ENCODE measurements around the gene KCNA2. TPM values are rescaled to one million over a fixed set of nuclear protein-coding genes. Genes with fewer than 3 reads are reported as not detected.

The KCNA2 gene
- total and polyA plus RNA-seq, 2 donors (not counting 1 experiment from before 2014, with no cell fraction given), result 0.39 to 0.59 TPM

DNA sequence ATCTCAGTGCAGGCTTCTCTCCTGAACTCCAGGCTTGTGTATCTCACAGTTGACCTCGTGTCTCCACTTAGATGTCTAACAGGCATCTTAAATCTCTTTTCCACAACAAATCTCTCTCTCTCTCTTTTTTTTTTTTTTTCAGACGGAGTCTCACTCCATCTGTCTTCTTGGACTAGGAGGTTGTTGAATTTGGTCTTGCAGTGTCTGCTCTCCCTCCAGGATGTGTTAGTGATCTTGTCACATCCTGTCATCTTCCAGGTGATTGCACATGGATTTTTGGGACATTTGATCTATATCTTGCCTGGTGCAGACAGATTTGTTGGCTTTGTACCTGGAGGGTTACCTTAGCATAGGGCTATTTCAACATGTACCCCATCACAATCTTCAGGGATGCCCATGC lies 60.7 kb downstream of the KCNA2 start:
- no peaks in the 10 kb centered on the region for H3K36me3 ChIP-seq (replicated peaks in 1 of 2; ENCODE audit: control extremely low read depth in 1 of 2, control insufficient read depth in 1 of 2, extremely low read depth in 1 of 2, insufficient read depth in 2 of 2, low read length in 1 of 2)
- no peak overlapping the region for H3K4me3 Mint-ChIP-seq
- no peaks in the 10 kb centered on the region for H3K9me3 Mint-ChIP-seq (ENCODE audit: insufficient read depth)
- H3K4me3 ChIP-seq (ENCODE audit: control extremely low read depth in 1 of 5, extremely low read depth in 1 of 5, insufficient read depth in 1 of 5, low read depth in 2 of 5, low read length in 4 of 5), result no peak overlapping the region
- intact Hi-C loops (cut with micrococcal nuclease), result no loop called here
- H3K27me3 Mint-ChIP-seq, result peaks cover 56% of the 10 kb centered on the region
- ATAC-seq (ENCODE audit: low read depth) (no peak), DNase-seq (no peak)
- no peaks in the 10 kb centered on the region for H3K4me1 ChIP-seq (ENCODE audit: control insufficient read depth in 2 of 2, insufficient read depth in 2 of 2, low read length in 2 of 2)
- H3K4me2 ChIP-seq (replicated peaks; ENCODE audit: low read depth, low read length, poor library complexity, severe bottlenecking), result no peak overlapping the region
- no peak overlapping the region for H3K27ac Mint-ChIP-seq
- no peak for TF ChIP-seq EZH2 (IDR thresholded peaks at IDR 0.05; ENCODE audit: borderline replicate concordance, insufficient read depth, low read depth, low read length, poor library complexity, severe bottlenecking)
- TF ChIP-seq, protein P1, sequence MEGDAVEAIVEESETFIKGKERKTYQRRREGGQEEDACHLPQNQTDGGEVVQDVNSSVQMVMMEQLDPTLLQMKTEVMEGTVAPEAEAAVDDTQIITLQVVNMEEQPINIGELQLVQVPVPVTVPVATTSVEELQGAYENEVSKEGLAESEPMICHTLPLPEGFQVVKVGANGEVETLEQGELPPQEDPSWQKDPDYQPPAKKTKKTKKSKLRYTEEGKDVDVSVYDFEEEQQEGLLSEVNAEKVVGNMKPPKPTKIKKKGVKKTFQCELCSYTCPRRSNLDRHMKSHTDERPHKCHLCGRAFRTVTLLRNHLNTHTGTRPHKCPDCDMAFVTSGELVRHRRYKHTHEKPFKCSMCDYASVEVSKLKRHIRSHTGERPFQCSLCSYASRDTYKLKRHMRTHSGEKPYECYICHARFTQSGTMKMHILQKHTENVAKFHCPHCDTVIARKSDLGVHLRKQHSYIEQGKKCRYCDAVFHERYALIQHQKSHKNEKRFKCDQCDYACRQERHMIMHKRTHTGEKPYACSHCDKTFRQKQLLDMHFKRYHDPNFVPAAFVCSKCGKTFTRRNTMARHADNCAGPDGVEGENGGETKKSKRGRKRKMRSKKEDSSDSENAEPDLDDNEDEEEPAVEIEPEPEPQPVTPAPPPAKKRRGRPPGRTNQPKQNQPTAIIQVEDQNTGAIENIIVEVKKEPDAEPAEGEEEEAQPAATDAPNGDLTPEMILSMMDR (IDR thresholded peaks at IDR 0.05), result no peak
- no peak overlapping the region for H3K9ac ChIP-seq (ENCODE audit: low read length)
- H3K27me3 ChIP-seq (replicated peaks in 1 of 4; ENCODE audit: control extremely low read depth in 1 of 4, control insufficient read depth in 3 of 4, insufficient read depth in 4 of 4, low read length in 3 of 4), result peaks cover 0 to 9% (median 2%) of the 10 kb centered on the region in 4 experiments
- H3K9me3 ChIP-seq (ENCODE audit: control extremely low read depth in 1 of 3, control insufficient read depth in 2 of 3, insufficient read depth in 1 of 3, low read length in 2 of 3), result no peaks in the 10 kb centered on the region
- no CpG with 5 or more reads among the region's 2 CpGs for WGBS (ENCODE audit: insufficient coverage)
- H3K27ac ChIP-seq (ENCODE audit: low read length in 2 of 2), result no peak overlapping the region
- H3K79me2 ChIP-seq (ENCODE audit: control insufficient read depth, insufficient read depth, low read length), result no peaks in the 10 kb centered on the region
- no peak overlapping the region for H2AFZ ChIP-seq (ENCODE audit: insufficient read depth, low read depth, low read length, poor library complexity, severe bottlenecking)
- no peaks in the 10 kb centered on the region for H3K4me1 Mint-ChIP-seq
- CTCF ChIA-PET, result interaction anchor here (1.1 to 2.0 kb wide), 2 partner anchors 9 to 10 kb away, joined by 4 to 10 read pairs; no protein-coding TSS in a partner anchor
- POLR2A ChIA-PET, result no interaction called here
- no peaks in the 10 kb centered on the region for H4K20me1 ChIP-seq (ENCODE audit: control insufficient read depth, insufficient read depth, low read length, poor library complexity, severe bottlenecking)

DNA sequence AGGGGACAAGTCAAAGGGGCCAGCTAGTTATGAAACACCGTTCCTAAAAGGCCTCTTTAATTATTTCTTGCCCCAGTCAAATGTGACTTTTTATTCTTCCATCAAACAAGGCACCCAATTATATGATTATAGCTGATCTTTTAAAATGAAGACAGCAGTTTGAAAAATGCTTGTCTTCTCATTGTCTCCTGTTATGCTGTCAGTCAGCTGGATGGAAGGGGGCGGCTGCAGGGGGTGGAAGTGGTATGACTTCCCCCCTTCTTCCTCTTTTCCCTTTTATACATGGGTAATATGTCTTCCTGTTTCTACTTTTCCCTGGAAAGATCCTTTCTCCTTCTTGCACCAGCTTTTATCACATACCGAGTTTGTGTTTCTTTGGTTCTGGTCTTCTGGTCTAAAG lies 61.4 kb downstream of the KCNA2 start:
- WGBS (ENCODE audit: insufficient coverage), result 100% methylated on average over 1 of the region's 3 CpGs
- intact Hi-C loops (cut with micrococcal nuclease), result no loop called here
- Histone ChIP-seq H3K4me3 (ENCODE audit: control extremely low read depth in 1 of 5, extremely low read depth in 1 of 5, insufficient read depth in 1 of 5, low read depth in 2 of 5, low read length in 4 of 5) (no peak overlapping the region), H3K4me2 (replicated peaks; ENCODE audit: low read depth, low read length, poor library complexity, severe bottlenecking) (no peak overlapping the region), H4K20me1 (ENCODE audit: control insufficient read depth, insufficient read depth, low read length, poor library complexity, severe bottlenecking) (no peaks in the 10 kb centered on the region), H2AFZ (ENCODE audit: insufficient read depth, low read depth, low read length, poor library complexity, severe bottlenecking) (no peak overlapping the region), H3K9me3 (ENCODE audit: control extremely low read depth in 1 of 3, control insufficient read depth in 2 of 3, insufficient read depth in 1 of 3, low read length in 2 of 3) (no peaks in the 10 kb centered on the region), H3K36me3 (replicated peaks in 1 of 2; ENCODE audit: control extremely low read depth in 1 of 2, control insufficient read depth in 1 of 2, extremely low read depth in 1 of 2, insufficient read depth in 2 of 2, low read length in 1 of 2) (no peaks in the 10 kb centered on the region), H3K27ac (ENCODE audit: low read length in 2 of 2) (no peak overlapping the region), H3K9ac (ENCODE audit: low read length) (no peak overlapping the region), H3K79me2 (ENCODE audit: control insufficient read depth, insufficient read depth, low read length) (no peaks in the 10 kb centered on the region), H3K27me3 (replicated peaks in 1 of 4; ENCODE audit: control extremely low read depth in 1 of 4, control insufficient read depth in 3 of 4, insufficient read depth in 4 of 4, low read length in 3 of 4) (peaks cover 0 to 9% (median 2%) of the 10 kb centered on the region in 4 experiments), H3K4me1 (ENCODE audit: control insufficient read depth in 2 of 2, insufficient read depth in 2 of 2, low read length in 2 of 2) (no peaks in the 10 kb centered on the region)
- ChIA-PET CTCF (interaction anchor here (0.7 to 2.0 kb wide), 3 partner anchors 10 to 18 kb away, joined by 3 to 10 read pairs (median 4); no protein-coding TSS in a partner anchor), POLR2A (no interaction called here)
- H3K27me3 Mint-ChIP-seq, result peaks cover 53% of the 10 kb centered on the region
- H3K4me1 Mint-ChIP-seq, result no peaks in the 10 kb centered on the region
- H3K9me3 Mint-ChIP-seq (ENCODE audit: insufficient read depth), result no peaks in the 10 kb centered on the region
- no peak for DNase-seq
- ATAC-seq (ENCODE audit: low read depth), result no peak
- no peak overlapping the region for H3K4me3 Mint-ChIP-seq
- TF ChIP-seq, protein P1 (IDR thresholded peaks at IDR 0.05), result no peak
- TF ChIP-seq EZH2 (IDR thresholded peaks at IDR 0.05; ENCODE audit: borderline replicate concordance, insufficient read depth, low read depth, low read length, poor library complexity, severe bottlenecking), result no peak
- H3K27ac Mint-ChIP-seq, result no peak overlapping the region

Other genes with a start within 250 kb of the KCNA2 start
- 1.9 and 2.6 TPM in 2 replicates for gene SLC16A4, start 215.3 kb downstream of the KCNA2 start, total RNA-seq
- gene SLC16A4, start 215.3 kb downstream of the KCNA2 start, polyA plus RNA-seq, result 0.39 and 0.42 TPM in 2 replicates
- 145 and 151 TPM in 2 replicates for gene LAMTOR5, start 198.7 kb downstream of the KCNA2 start, total RNA-seq
- 253 and 281 TPM in 2 replicates for gene LAMTOR5, start 198.7 kb downstream of the KCNA2 start, polyA plus RNA-seq
- not detected in 2 replicates for gene PROK1, start 155.2 kb downstream of the KCNA2 start, total RNA-seq
- gene PROK1, start 155.2 kb downstream of the KCNA2 start, polyA plus RNA-seq, result 0.25 TPM in 1 of 2 replicates, not detected in the other
- not detected in 2 replicates for gene KCNA10, start 87.2 kb downstream of the KCNA2 start, total RNA-seq
- gene KCNA10, start 87.2 kb downstream of the KCNA2 start, polyA plus RNA-seq, result not detected in 2 replicates
- 60.0 and 62.5 TPM in 2 replicates for gene KCNA3, start 68.6 kb upstream of the KCNA2 start, total RNA-seq
- gene KCNA3, start 68.6 kb upstream of the KCNA2 start, polyA plus RNA-seq, result 17.5 and 18.4 TPM in 2 replicates

Measured in B cell (primary cell).